PC-3 (cell line): ENCODE results near the gene RSAD1. TPM values are rescaled to one million over a fixed set of nuclear protein-coding genes. Genes with fewer than 3 reads are reported as not detected.
A peak's percentile ranks its signal among the peaks of the same experiment; 100 is the strongest.

Experiments used
- ATAC-seq: fragments of 200-7000 bp; cut with Tn5 transposase; 2 replicates; pipeline ENCODE4 v1.9.1; 2020; ENCODE audit warnings: mild to moderate bottlenecking, moderate library complexity
- BruUV-seq: library from RNA; stranded (reverse); fragments of 400-500 nt; replicated peaks from 2 replicates; lab custom pipeline; 2021; lab: Mats Ljungman, UMichigan
- CTCF ChIA-PET: fragments of 300-600 bp; sonication (Branson Sonifier 250); formaldehyde crosslinking; loops from one replicate; lab custom pipeline; 2022; ENCODE audit warnings: antibody characterized with exemption; lab: Charles Lee
- POLR2A ChIA-PET: fragments of 300-600 bp; sonication (Branson Sonifier 250); formaldehyde crosslinking; loops from one replicate; lab custom pipeline; 2022; ENCODE audit warnings: antibody characterized with exemption; ENCODE audit not compliant: unreplicated experiment; lab: Charles Lee
- DNase-seq: peaks from one replicate; pipeline ENCODE4 v3.0.0-alpha.2; 2015
- H2AFZ ChIP-seq: fragments of 300-600 bp; sonication (generic); 2 replicates; pipeline ENCODE4 v1.6.0; 2016; ENCODE audit warnings: antibody characterized with exemption, low read length
- H3F3A ChIP-seq: fragments of 300-600 bp; sonication (generic); one replicate; pipeline ENCODE4 v1.6.0; 2017; ENCODE audit warnings: antibody characterized with exemption, low read length, control low read depth, mild to moderate bottlenecking; ENCODE audit not compliant: unreplicated experiment
- H3K27ac ChIP-seq: fragments of 300-600 bp; sonication (generic); 2 replicates; pipeline ENCODE4 v1.5.1; 2016; ENCODE audit warnings: mild to moderate bottlenecking, low read length
- H3K27me3 ChIP-seq: fragments of 300-600 bp; sonication (generic); 2 replicates; pipeline ENCODE4 v1.6.1; 2016; ENCODE audit warnings: low read length, mixed read lengths
- H3K36me3 ChIP-seq: fragments of 300-600 bp; sonication (generic); 2 replicates; pipeline ENCODE4 v1.6.1; 2016; ENCODE audit warnings: low read depth, mixed run types, low read length, mixed read lengths
- H3K4me1 ChIP-seq: fragments of 300-600 bp; sonication (generic); 2 replicates; pipeline ENCODE4 v1.5.1; 2016; ENCODE audit warnings: low read length; ENCODE audit not compliant: insufficient read depth
- H3K4me2 ChIP-seq: fragments of 300-600 bp; sonication (generic); 2 replicates; pipeline ENCODE4 v1.6.0; 2016; ENCODE audit warnings: low read length
- H3K4me3 ChIP-seq: fragments of 300-600 bp; sonication (generic); 2 replicates; pipeline ENCODE4 v1.5.1; 2016; ENCODE audit warnings: mild to moderate bottlenecking, low read length, mixed read lengths
- H3K79me2 ChIP-seq: fragments of 300-600 bp; sonication (generic); 2 replicates; pipeline ENCODE4 v1.6.1; 2017; ENCODE audit warnings: low read length, mixed read lengths
- H3K9ac ChIP-seq: fragments of 300-600 bp; sonication (generic); 2 replicates; pipeline ENCODE4 v1.6.0; 2016; ENCODE audit warnings: mild to moderate bottlenecking, low read length
- H3K9me2 ChIP-seq: fragments of 300-600 bp; sonication (generic); replicated peaks from 2 replicates; pipeline ENCODE4 v1.6.1; 2016; ENCODE audit warnings: mixed run types, low read length, mixed read lengths
- H3K9me3 ChIP-seq: fragments of 300-600 bp; sonication (generic); 2 replicates; pipeline ENCODE4 v1.6.1; 2016; ENCODE audit warnings: low read length, mixed read lengths
- H4K20me1 ChIP-seq: fragments of 300-600 bp; sonication (generic); 2 replicates; pipeline ENCODE4 v1.6.1; 2016; ENCODE audit warnings: low read length, mixed read lengths
- CTCF ChIP-seq: fragments of 300-600 bp; sonication (generic); conservative IDR thresholded peaks from 2 replicates; pipeline ENCODE4 v1.5.1; 2017; ENCODE audit warnings: antibody characterized with exemption, low read depth, mild to moderate bottlenecking, low read length
- EZH2 ChIP-seq: fragments of 300-600 bp; sonication (generic); IDR thresholded peaks from one replicate; pipeline ENCODE4 v1.6.1; 2017; ENCODE audit warnings: antibody characterized with exemption, mild to moderate bottlenecking, low read length; ENCODE audit not compliant: unreplicated experiment
- EZH2phosphoT487 ChIP-seq: fragments of 300-600 bp; sonication (generic); IDR thresholded peaks from 2 replicates; pipeline ENCODE4 v1.6.1; 2018; ENCODE audit warnings: mild to moderate bottlenecking, antibody characterized with exemption, low read length, borderline replicate concordance
- intact Hi-C: fragments of 100-400 bp; cut with micrococcal nuclease; formaldehyde crosslinking; loops from 2 replicates; pipeline ENCODE4 v1.9.0; 2023
- total RNA-seq: library from RNA; depleted of rRNA; stranded (reverse); fragments of >200 nt; gene quantifications from 2 replicates; pipeline ENCODE4 v1.2.3, GENCODE V29; 2014

The RSAD1 gene
- total RNA-seq, 1 experiment from 2014 or later = 37.7 TPM

GRCh38 chr17:50501054-50501453 lies 22.4 kb downstream of the RSAD1 start:
- no TSS peak for BruUV-seq
- no peaks in the 10 kb centered on the region for H3K9me2 ChIP-seq
- intact Hi-C loops = loop anchor here (1.0 kb wide), 1 partner anchor 19 kb away; no protein-coding TSS in a partner anchor
- H3K27me3 ChIP-seq = no peaks in the 10 kb centered on the region
- no peaks in the 10 kb centered on the region for H3K9me3 ChIP-seq
- DNase-seq = peak; percentile 76
- ATAC-seq = no peak
- ChIA-PET CTCF (interaction anchor here (0.6 to 1.7 kb wide), 5 partner anchors 13 to 139 kb away, joined by 3 to 12 read pairs (median 6); partner anchors contain the start of gene EPN3), POLR2A (interaction anchor here (0.6 to 0.7 kb wide), 2 partner anchors 32 to 129 kb away, joined by 3 to 14 read pairs; partner anchors contain the start of gene EPN3)
- no peak overlapping the region for H3K4me3 ChIP-seq
- H3K4me2 ChIP-seq = no peak overlapping the region
- H4K20me1 ChIP-seq = no peaks in the 10 kb centered on the region
- no peak overlapping the region for H3K9ac ChIP-seq
- no peaks in the 10 kb centered on the region for H3K79me2 ChIP-seq
- peaks cover 8% of the 10 kb centered on the region for H3K4me1 ChIP-seq
- no peak overlapping the region for H3K27ac ChIP-seq
- H3K36me3 ChIP-seq = no peaks in the 10 kb centered on the region
- H2AFZ ChIP-seq = no peak overlapping the region
- no peaks in the 10 kb centered on the region for H3F3A ChIP-seq
- TF ChIP-seq CTCF (peak; percentile 60), EZH2 (no peak), EZH2phosphoT487 (no peak)

GRCh38 chr17:50502301-50502990 lies 23.8 kb downstream of the RSAD1 start:
- POLR2A ChIA-PET = no interaction called here
- intact Hi-C loops = no loop called here

More at GRCh38 chr17:50502301-50502990, 23.8 kb downstream of the RSAD1 start:
- H3K4me3 ChIP-seq = no peak overlapping the region
- ATAC-seq = no peak
- no peak overlapping the region for H3K4me2 ChIP-seq
- no peaks in the 10 kb centered on the region for H4K20me1 ChIP-seq
- H3K36me3 ChIP-seq = no peaks in the 10 kb centered on the region
- CTCF ChIA-PET = interaction anchor here (0.6 to 1.7 kb wide), 3 partner anchors 14 to 298 kb away, joined by 3 to 8 read pairs (median 3); no protein-coding TSS in a partner anchor
- no peak overlapping the region for H3K27ac ChIP-seq
- no peak for DNase-seq
- TF ChIP-seq CTCF = no peak
- TF ChIP-seq EZH2 = no peak
- no peak for TF ChIP-seq EZH2phosphoT487
- H3K9me2 ChIP-seq = no peaks in the 10 kb centered on the region
- no peaks in the 10 kb centered on the region for H3F3A ChIP-seq
- H3K9me3 ChIP-seq = no peaks in the 10 kb centered on the region
- no TSS peak for BruUV-seq
- H3K9ac ChIP-seq = no peak overlapping the region
- H2AFZ ChIP-seq = no peak overlapping the region
- H3K4me1 ChIP-seq = peaks cover 8% of the 10 kb centered on the region
- H3K27me3 ChIP-seq = no peaks in the 10 kb centered on the region
- H3K79me2 ChIP-seq = no peaks in the 10 kb centered on the region
